ENCODE measurements around the gene MEX3D.

MEX3D gene

GRCh38 chr19:1612114-1613086 lies 44.3 kb upstream of the MEX3D start:
- TF ChIP-seq CTCF (IDR thresholded peaks at IDR 0.05; ENCODE audit: control insufficient read depth, insufficient read depth, low read depth, low read length, missing control alignments): no peak
- no peak overlapping the region for H3K4me3 ChIP-seq (ENCODE audit: control insufficient read depth, low read depth, low read length)
- DNase-seq (ENCODE audit: low read depth): no peak

GRCh38 chr19:1611353-1611752 lies 43.2 kb upstream of the MEX3D start:
- no peak overlapping the region for H3K4me3 ChIP-seq (ENCODE audit: control insufficient read depth, low read depth, low read length)
- DNase-seq (ENCODE audit: low read depth): no peak
- no peak for TF ChIP-seq CTCF (IDR thresholded peaks at IDR 0.05; ENCODE audit: control insufficient read depth, insufficient read depth, low read depth, low read length, missing control alignments)

GRCh38 chr19:1610579-1610978 lies 42.5 kb upstream of the MEX3D start:
- no peak for DNase-seq (ENCODE audit: low read depth)

DNA sequence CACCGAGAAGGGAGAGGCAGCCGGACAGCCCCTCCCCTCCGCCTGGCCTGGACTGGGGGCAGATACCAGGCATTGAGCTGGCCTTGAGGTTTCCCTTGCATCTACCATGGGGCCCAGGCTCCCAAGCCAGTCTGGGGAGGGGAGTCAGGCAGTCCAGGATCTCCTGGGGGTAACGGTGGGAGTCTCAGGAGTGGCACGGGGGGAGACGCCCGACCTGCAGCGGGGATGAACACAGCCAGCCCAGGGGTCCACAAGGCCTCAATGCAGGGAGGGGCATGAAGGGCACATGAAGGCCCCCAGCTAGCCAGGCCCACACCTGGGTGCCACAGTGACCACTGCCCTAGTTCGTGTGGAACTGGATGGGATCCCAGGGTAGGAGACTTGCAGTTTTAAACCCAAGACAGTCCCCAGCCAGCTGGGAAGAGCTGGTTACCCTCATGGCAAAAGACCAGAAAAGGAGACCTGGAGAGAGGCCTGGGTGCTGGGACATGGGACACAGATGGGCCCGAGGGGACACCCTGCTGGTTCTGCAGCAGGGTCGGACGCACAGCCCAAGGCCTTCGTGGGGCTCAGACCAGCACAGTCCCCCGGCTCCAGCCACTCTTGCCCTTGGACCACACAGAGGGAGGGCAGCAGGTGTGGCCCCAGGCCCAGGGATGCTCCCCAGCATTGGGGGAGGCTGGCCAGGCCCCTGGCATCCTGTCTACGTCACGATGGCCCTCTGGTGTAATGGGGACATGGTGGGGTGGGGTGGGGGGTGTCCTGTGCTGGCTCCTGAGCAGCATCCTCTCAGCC lies 41.8 kb upstream of the MEX3D start:
- TF ChIP-seq CTCF (IDR thresholded peaks at IDR 0.05; ENCODE audit: control insufficient read depth, insufficient read depth, low read depth, low read length, missing control alignments): no peak
- no peak overlapping the region for H3K4me3 ChIP-seq (ENCODE audit: control insufficient read depth, low read depth, low read length)
- no peak for DNase-seq (ENCODE audit: low read depth)

More at GRCh38 chr19:1610579-1610978, 42.5 kb upstream of the MEX3D start:
- no peak for TF ChIP-seq CTCF (IDR thresholded peaks at IDR 0.05; ENCODE audit: control insufficient read depth, insufficient read depth, low read depth, low read length, missing control alignments)
- H3K4me3 ChIP-seq (ENCODE audit: control insufficient read depth, low read depth, low read length): no peak overlapping the region

DNA sequence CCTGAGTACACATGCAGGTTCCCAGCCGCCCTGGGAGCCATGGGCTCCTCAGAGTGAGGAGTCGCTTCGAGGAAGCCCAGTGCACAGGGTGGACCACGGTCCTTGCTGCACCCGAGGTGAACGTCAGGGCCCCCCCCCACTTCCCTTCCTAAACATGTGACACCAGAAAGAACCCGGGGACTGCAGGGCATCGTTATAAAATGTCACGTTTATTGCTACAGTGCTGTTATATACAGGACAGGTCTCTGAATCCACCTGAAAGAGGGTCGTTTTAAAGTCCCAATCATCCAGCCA lies 40.9 kb upstream of the MEX3D start:
- no peak for TF ChIP-seq CTCF (IDR thresholded peaks at IDR 0.05; ENCODE audit: control insufficient read depth, insufficient read depth, low read depth, low read length, missing control alignments)

GRCh38 chr19:1608359-1609102 lies 40.4 kb upstream of the MEX3D start:
- no peak for TF ChIP-seq CTCF (IDR thresholded peaks at IDR 0.05; ENCODE audit: control insufficient read depth, insufficient read depth, low read depth, low read length, missing control alignments)
- no peak for DNase-seq (ENCODE audit: low read depth)
- H3K4me3 ChIP-seq (ENCODE audit: control insufficient read depth, low read depth, low read length): no peak overlapping the region

More for the DNA sequence above, 40.9 kb upstream of the MEX3D start:
- no peak overlapping the region for H3K4me3 ChIP-seq (ENCODE audit: control insufficient read depth, low read depth, low read length)
- DNase-seq (ENCODE audit: low read depth): no peak
